GM18498 (cell line): ENCODE measurements around the gene MRPL55.

Experiments used
- ATAC-seq: cut with Tn5 transposase; IDR thresholded peaks from one replicate; pipeline ENCODE4 v1.9.1; 2021; ENCODE audit warnings: mild to moderate bottlenecking, moderate library complexity; ENCODE audit not compliant: unreplicated experiment

The MRPL55 gene

GRCh38 chr1:228060458-228061190 lies 48.5 kb downstream of the MRPL55 start:
- no peak for ATAC-seq

- no peak for ATAC-seq
Measured at GRCh38 chr1:228059634-228060457, 49.3 kb downstream of the MRPL55 start.

- no peak for ATAC-seq
Measured at GRCh38 chr1:228058949-228059633, 50.0 kb downstream of the MRPL55 start.

- ATAC-seq, result no peak
Measured at GRCh38 chr1:228058172-228058948, 50.7 kb downstream of the MRPL55 start.
